OCI-LY1 (cell line): ENCODE results near the gene FAM53A.

Experiments
- CTCF ChIP-seq: fragments of 200-600 bp; sonication (generic), shearing (Covaris generic); IDR thresholded peaks from 2 replicates; pipeline ENCODE4 v1.5.1; 2017; ENCODE audit warnings: mild to moderate bottlenecking, antibody characterized with exemption, low read length, moderate library complexity, mixed read lengths
- EZH2 ChIP-seq: fragments of 200-600 bp; sonication (generic), shearing (Covaris generic); IDR thresholded peaks from 2 replicates; pipeline ENCODE4 v1.8.0; 2017; ENCODE audit warnings: borderline replicate concordance, mixed run types, mild to moderate bottlenecking, antibody characterized with exemption, low read length, moderate library complexity, mixed read lengths

- TF ChIP-seq CTCF (peak; percentile 36; the same call in 1 of the 2 replicates), EZH2 (no peak)
Observed at GRCh38 chr4:1661695-1662094, 22.4 kb downstream of the FAM53A start.
